Amniotic stem cell (primary cell): ENCODE data around the gene SERPINB3.
"Not testable (repeated sequence)": the region's sequence is repeated elsewhere in the genome, so short reads cannot be mapped to it uniquely, and the experiment has no call there.

Source experiments
- DNase-seq: peaks from one replicate; lab custom pipeline; 2025; lab: John Stamatoyannopoulos, UW

Gene SERPINB3

DNA sequence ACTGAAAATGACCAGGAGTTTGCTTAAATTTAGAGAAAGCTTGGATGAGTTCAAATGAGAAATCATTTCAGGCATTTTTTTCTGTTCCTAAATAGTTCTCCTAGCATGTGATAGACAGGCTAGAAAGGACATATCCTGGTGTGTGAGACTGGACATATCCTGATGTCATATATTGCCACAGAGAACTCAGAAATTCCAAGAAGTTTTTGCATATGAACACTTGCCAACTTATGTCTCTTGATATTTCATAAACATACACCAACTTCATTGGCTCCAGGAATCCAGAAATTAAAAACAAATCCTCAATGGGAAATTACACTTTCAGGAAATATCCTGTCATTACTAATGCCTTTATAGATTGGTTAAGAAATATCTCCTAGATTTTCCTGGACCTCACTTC is 14.8 kb downstream of the SERPINB3 start:
- no peak for DNase-seq

DNA sequence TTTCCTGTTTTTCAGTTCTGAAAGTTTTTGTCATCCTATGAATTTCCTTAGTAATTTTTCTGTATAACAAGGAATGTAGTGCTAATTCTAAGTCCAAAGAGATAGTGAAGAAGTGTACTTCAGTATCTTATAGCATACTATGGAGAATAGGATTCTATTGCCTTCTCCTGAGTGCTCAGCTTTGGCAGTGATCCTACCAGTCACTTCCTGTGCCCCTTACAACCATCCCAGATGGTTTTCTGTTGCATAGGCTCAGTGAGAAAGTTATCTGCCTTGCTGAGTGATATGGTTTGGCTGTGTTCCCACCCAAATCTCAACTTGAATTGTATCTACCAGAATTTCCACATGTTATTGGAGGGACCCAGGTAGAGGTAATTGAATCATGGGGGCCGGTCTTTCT is 17.0 kb downstream of the SERPINB3 start:
- DNase-seq = not testable (repeated sequence)

DNA sequence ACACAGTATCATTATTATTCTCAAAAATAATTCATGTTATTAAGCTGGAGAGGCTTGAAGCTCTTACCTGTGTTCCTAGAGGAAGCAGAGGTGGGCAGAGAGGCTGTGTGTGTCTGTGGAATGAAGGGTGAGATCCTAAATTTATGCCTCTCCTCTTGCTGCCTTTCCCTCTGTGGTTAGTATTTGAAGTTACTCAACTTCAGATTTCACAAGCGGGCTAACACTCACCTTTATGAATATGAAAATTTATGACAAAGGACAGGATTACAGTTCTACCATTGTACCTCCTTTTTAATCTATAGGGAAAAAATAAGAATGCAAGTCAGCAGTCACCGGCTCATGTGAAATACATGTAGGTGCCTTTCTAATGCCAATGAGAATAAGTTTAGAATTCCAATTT is 17.6 kb downstream of the SERPINB3 start, which contains the start of gene SERPINB4:
TSS of gene SERPINB4 (minus strand) at position 115 of the 400 bp plus-strand sequence. CDS start 679 bp downstream, outside the sequence.
- DNase-seq = not testable (repeated sequence)

GRCh38 chr18:63642668-63643356 is 18.9 kb downstream of the SERPINB3 start:
- DNase-seq = not testable (repeated sequence)

DNA sequence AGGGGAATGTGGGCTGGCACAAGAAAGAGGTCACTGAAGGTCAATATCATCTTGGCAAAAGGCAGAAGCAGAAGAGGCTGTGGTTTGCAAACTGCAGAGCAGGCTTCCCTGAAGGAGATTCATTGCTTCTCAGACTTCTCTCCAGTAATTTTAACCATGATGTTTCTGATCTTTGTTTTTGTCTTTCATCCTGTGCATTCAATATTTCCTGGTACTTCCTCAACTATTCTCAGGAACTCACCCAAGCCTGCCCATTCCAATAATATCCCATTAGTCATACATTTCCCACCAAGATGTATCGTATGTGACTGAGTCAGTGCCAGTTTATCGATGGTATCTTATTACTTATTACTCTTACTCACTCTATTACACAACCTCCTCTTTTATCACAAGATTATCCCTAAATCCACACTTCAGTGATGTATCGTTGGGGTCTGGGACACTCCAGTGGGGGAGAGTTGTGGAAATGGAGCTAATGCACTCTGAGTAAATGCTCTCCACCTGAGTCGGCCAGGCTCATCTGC is 20.5 kb downstream of the SERPINB3 start:
- not testable (repeated sequence) for DNase-seq

DNA sequence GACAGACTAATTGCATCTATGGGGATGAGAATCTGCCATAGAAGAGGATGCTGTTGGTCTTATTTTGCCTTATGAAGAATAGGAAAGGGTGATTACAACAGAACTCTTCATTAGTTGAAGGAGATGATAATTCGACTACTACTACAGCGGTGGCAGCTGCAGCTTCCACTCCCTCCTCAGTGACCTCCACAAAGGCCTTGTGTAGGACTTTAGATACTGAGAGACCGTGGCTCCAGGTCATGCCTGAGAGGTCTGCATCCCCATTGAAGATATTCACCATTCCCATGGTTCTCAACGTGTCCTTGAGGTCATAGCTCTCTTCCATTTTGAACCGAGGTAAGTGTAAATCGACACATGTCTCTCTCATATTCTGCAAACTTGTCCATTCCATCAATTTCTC is 24.0 kb downstream of the SERPINB3 start:
- DNase-seq = no peak

- DNase-seq = no peak
These were observed 33.9 kb downstream of the SERPINB3 start for GRCh38 chr18:63627819-63628218.

GRCh38 chr18:63626431-63626830 is 35.3 kb downstream of the SERPINB3 start:
- no peak for DNase-seq

DNA sequence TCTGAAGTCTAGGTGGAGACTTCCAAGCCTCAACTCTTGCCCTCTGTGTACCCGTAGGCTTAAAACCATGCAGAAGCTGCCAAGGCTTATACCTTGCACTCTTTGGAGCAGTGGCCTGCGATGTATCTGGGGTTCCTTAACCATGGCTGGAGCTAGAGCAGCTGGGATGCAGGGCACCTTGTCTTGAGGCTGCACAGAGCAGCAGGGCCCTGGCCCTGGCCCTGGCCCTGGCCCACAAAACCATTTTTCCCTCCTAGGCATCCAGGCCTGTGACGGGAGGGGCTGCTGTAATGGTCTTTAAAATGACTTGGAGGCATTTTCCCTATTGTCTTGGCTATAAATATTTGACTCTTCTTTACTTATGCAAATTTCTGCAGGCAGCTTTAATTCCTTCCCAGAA is 36.8 kb downstream of the SERPINB3 start:
- no peak for DNase-seq

GRCh38 chr18:63619661-63620060 is 42.0 kb downstream of the SERPINB3 start:
- no peak for DNase-seq

GRCh38 chr18:63617915-63618234 is 43.8 kb downstream of the SERPINB3 start:
- no peak for DNase-seq

DNA sequence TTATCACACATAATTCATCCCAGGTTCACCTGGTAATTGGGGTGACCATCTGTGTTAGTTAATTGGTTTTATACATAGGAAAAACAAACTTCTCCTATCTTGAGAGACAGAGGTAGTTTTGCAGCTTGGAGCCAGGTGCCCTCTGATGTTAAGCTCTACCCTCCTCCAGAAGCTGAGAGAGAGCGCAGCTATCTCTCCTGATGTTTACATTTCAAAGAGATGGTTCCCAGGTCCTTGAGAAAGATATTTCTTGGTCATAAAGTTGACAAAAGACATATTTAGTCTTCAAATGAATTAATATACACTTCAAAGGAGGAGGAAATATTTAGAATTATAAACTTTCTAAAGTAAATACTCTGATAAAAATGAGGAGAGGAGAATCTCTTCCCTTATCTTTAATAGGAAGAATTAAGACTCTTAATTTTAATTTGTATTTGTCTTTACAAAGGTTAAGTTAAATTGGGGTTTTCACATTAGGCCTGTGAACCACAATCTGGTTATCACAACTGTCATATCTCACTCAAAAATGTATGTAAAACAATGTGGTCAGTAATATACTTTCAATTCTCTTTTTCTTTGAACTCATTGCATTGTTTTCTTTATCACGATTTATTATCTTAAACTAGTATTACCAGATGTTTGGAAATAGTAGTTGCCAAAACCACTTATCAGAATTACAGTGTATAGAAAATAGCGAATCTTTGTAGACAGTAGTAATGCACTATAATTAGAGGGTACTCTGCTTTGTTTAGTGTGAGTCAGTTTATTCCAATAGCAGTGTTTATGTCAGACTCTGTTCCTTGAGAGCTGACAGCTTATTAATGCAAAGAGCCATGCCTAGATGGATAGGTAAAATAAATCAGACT is 44.4 kb downstream of the SERPINB3 start:
- no peak for DNase-seq

- DNase-seq = no peak
These were observed 48.3 kb downstream of the SERPINB3 start for GRCh38 chr18:63613420-63613819.

GRCh38 chr18:63606526-63606925 is 55.2 kb downstream of the SERPINB3 start:
- DNase-seq = no peak
